Testis (tissue), 3 donors: ENCODE results near the gene ZNF25. TPM values are rescaled to one million over a fixed set of nuclear protein-coding genes. Genes with fewer than 3 reads are reported as not detected.

Experiments used
- DNase-seq: peaks from one replicate; pipeline ENCODE4 v3.0.0-alpha.2; 2019
- H3K27ac ChIP-seq, 2 donors: fragments of 200-600 bp; sonication (generic); one replicate each; pipeline ENCODE4 v1.5.1; 2019
- H3K27me3 ChIP-seq: fragments of 200-600 bp; sonication (generic); one replicate; pipeline ENCODE4 v1.5.1; 2019
- H3K36me3 ChIP-seq: fragments of 200-600 bp; sonication (generic); one replicate; pipeline ENCODE4 v1.5.1; 2017; ENCODE audit warnings: low read depth; ENCODE audit errors: missing control alignments
- H3K4me1 ChIP-seq: fragments of 200-600 bp; sonication (generic); one replicate; pipeline ENCODE4 v1.5.1; 2019
- H3K4me3 ChIP-seq, 2 donors: fragments of 200-600 bp; sonication (generic); one replicate each; pipeline ENCODE4 v1.5.1; 2017 to 2019
- H3K9me3 ChIP-seq: fragments of 200-600 bp; sonication (generic); one replicate; pipeline ENCODE4 v1.5.1; 2017
- CTCF ChIP-seq, 3 experiments: fragments of 450-650 bp in 2 of 3; fragments of 200-600 bp in 1 of 3; sonication (generic) in 1 of 3; IDR thresholded peaks; one replicate each; pipeline ENCODE4 v1.5.1; 2016 to 2019; ENCODE audit warnings: antibody characterized with exemption in 3 of 3, mild to moderate bottlenecking in 2 of 3, moderate library complexity in 1 of 3
- POLR2A ChIP-seq: fragments of 450-650 bp; IDR thresholded peaks from one replicate; pipeline ENCODE4 v1.6.1; 2017; ENCODE audit warnings: antibody characterized with exemption, mild to moderate bottlenecking, moderate library complexity
- WGBS, 2 donors: methylation state at CpG; one replicate each; pipeline ENCODE4 v1.1.5; 2018; 5-methylcytosine and 5-hydroxymethylcytosine counted together
- intact Hi-C: fragments of 100-400 bp; cut with DNase I; formaldehyde crosslinking; loops from one replicate; pipeline ENCODE4 v1.15.1; 2023; ENCODE audit warnings: low total_unique reads
- polyA plus RNA-seq: library from polyadenylated mRNA; stranded (reverse); fragments of 350-450 nt; fragmentation: Illumina TruSeq; extraction: RNeasy Lipid Tissue Mini Kit (QIAGEN cat#74804); gene quantifications from one replicate; pipeline ENCODE4 v1.2.3, GENCODE V29; 2014; ENCODE audit warnings: low read depth, low replicate concordance; ENCODE audit not compliant: insufficient read depth
- total RNA-seq, 2 donors: library from RNA; depleted of rRNA; stranded (reverse); fragments of >200 nt; gene quantifications; one replicate each; pipeline ENCODE4 v1.2.3, GENCODE V29; 2016

The ZNF25 gene
- total and polyA plus RNA-seq, 3 donors from 2014 or later, result 9.5 to 12.7 (median 10.5) TPM

- no peaks in the 10 kb centered on the region for H3K36me3 ChIP-seq
- no peak for TF ChIP-seq POLR2A
- no peak for TF ChIP-seq CTCF (IDR thresholded peaks at IDR 0.05)
- H3K4me1 ChIP-seq, result no peaks in the 10 kb centered on the region
- intact Hi-C loops, result no loop called here
- H3K27me3 ChIP-seq, result no peaks in the 10 kb centered on the region
- no peak overlapping the region for H3K4me3 ChIP-seq
- H3K27ac ChIP-seq, result no peak overlapping the region
- H3K9me3 ChIP-seq, result no peaks in the 10 kb centered on the region
- no peak for DNase-seq
Observed at GRCh38 chr10:37965006-37965405, 11.4 kb downstream of the ZNF25 start.

GRCh38 chr10:37960591-37961137, 15.8 kb downstream of the ZNF25 start:
- Histone ChIP-seq H3K36me3 (no peaks in the 10 kb centered on the region), H3K27ac (no peak overlapping the region), H3K4me1 (no peaks in the 10 kb centered on the region), H3K27me3 (no peaks in the 10 kb centered on the region), H3K4me3 (no peak overlapping the region), H3K9me3 (no peaks in the 10 kb centered on the region)
- 82 to 86% methylated on average over 2 of the region's 2 CpGs for WGBS, 2 donors
- intact Hi-C loops, result no loop called here
- TF ChIP-seq CTCF (IDR thresholded peaks at IDR 0.05), result no peak
- no peak for TF ChIP-seq POLR2A
- DNase-seq, result no peak

- intact Hi-C loops, result no loop called here
- Histone ChIP-seq H3K27ac (no peak overlapping the region), H3K4me3 (no peak overlapping the region), H3K36me3 (no peaks in the 10 kb centered on the region), H3K4me1 (no peaks in the 10 kb centered on the region), H3K9me3 (no peaks in the 10 kb centered on the region), H3K27me3 (no peaks in the 10 kb centered on the region)
- TF ChIP-seq CTCF (IDR thresholded peaks at IDR 0.05) (no peak), POLR2A (no peak)
- WGBS, 2 donors, result 93 to 98% methylated on average over 2 of the region's 2 CpGs
- DNase-seq, result no peak
Observed at GRCh38 chr10:37957841-37958240, 18.6 kb downstream of the ZNF25 start.

- no peaks in the 10 kb centered on the region for H3K36me3 ChIP-seq
- intact Hi-C loops, result no loop called here
- TF ChIP-seq CTCF (IDR thresholded peaks at IDR 0.05) (no peak), POLR2A (no peak)
- DNase-seq, result no peak
- H3K27ac ChIP-seq, result no peak overlapping the region
- H3K4me3 ChIP-seq, result no peak overlapping the region
- no peaks in the 10 kb centered on the region for H3K9me3 ChIP-seq
- 92 to 95% methylated on average over 3 of the region's 3 CpGs for WGBS, 2 donors
- H3K4me1 ChIP-seq, result no peaks in the 10 kb centered on the region
- H3K27me3 ChIP-seq, result no peaks in the 10 kb centered on the region
Observed at GRCh38 chr10:37952926-37953325, 23.5 kb downstream of the ZNF25 start.

- TF ChIP-seq CTCF (IDR thresholded peaks at IDR 0.05) (no peak), POLR2A (no peak)
- Histone ChIP-seq H3K9me3 (no peaks in the 10 kb centered on the region), H3K27ac (no peak overlapping the region), H3K4me3 (no peak overlapping the region), H3K4me1 (no peaks in the 10 kb centered on the region), H3K27me3 (no peaks in the 10 kb centered on the region), H3K36me3 (no peaks in the 10 kb centered on the region)
- WGBS, 2 donors, result 84 to 93% methylated on average over 2 of the region's 2 CpGs
- no peak for DNase-seq
- intact Hi-C loops, result no loop called here
Observed at GRCh38 chr10:37952043-37952755, 24.2 kb downstream of the ZNF25 start.
